Liver (tissue), 9 donors: Measurements from ENCODE around the gene PHKB. TPM values are rescaled to one million over a fixed set of nuclear protein-coding genes. Genes with fewer than 3 reads are reported as not detected.

Experiments used
- DNase-seq: peaks from one replicate; pipeline ENCODE4 v3.0.0-alpha.2; 2017; ENCODE audit warnings: low spot score
- H3K27ac ChIP-seq, 2 donors: one replicate each; pipeline ENCODE4 v1.7.0; 2013; ENCODE audit warnings: inconsistent platforms in 2 of 2, low read length in 2 of 2, control low read depth in 1 of 2, low read depth in 1 of 2, mild to moderate bottlenecking in 1 of 2
- H3K27me3 ChIP-seq, 4 donors: one replicate each; pipeline versions ENCODE4 v1.6.1 to v1.7.0; 2013; ENCODE audit warnings: low read length in 3 of 4, inconsistent platforms in 1 of 4, mild to moderate bottlenecking in 1 of 4, moderate library complexity in 1 of 4; ENCODE audit not compliant: control insufficient read depth in 4 of 4, insufficient read depth in 4 of 4
- H3K36me3 ChIP-seq, 4 donors: one replicate each; pipeline versions ENCODE4 v1.6.1 to v1.7.0; 2013; ENCODE audit warnings: low read length in 3 of 4, mild to moderate bottlenecking in 3 of 4, low read depth in 1 of 4, moderate library complexity in 1 of 4; ENCODE audit not compliant: control insufficient read depth in 4 of 4, insufficient read depth in 3 of 4
- H3K4me1 ChIP-seq, 4 donors: one replicate each; pipeline versions ENCODE4 v1.6.1 to v1.7.0; 2013; ENCODE audit warnings: low read length in 3 of 4, mild to moderate bottlenecking in 3 of 4, moderate library complexity in 1 of 4; ENCODE audit not compliant: control insufficient read depth in 4 of 4, insufficient read depth in 4 of 4
- H3K4me3 ChIP-seq, 3 donors: one replicate each; pipeline versions ENCODE4 v1.6.1 to v1.7.0; 2013; ENCODE audit warnings: low read length in 3 of 3, control low read depth in 1 of 3, low read depth in 1 of 3, mild to moderate bottlenecking in 1 of 3
- H3K9ac ChIP-seq, 2 donors: one replicate each; pipeline ENCODE4 v1.7.0; 2013; ENCODE audit warnings: low read length in 2 of 2, mild to moderate bottlenecking in 2 of 2, moderate library complexity in 2 of 2, control low read depth in 1 of 2, low read depth in 1 of 2
- H3K9me3 ChIP-seq, 4 donors: one replicate each; pipeline versions ENCODE4 v1.6.1 to v1.7.0; 2013; ENCODE audit warnings: low read length in 3 of 4; ENCODE audit not compliant: control insufficient read depth in 4 of 4
- ATF3 ChIP-seq: IDR thresholded peaks from 2 replicates; pipeline ENCODE4 v1.6.1; 2016; ENCODE audit warnings: antibody characterized with exemption
- CTCF ChIP-seq: fragments of 150-350 bp; IDR thresholded peaks from 2 replicates; pipeline ENCODE4 v1.5.1; 2017; ENCODE audit warnings: improper control_type of control experiment, low read depth, low read length; ENCODE audit not compliant: missing input control
- EGR1 ChIP-seq, 2 donors: IDR thresholded peaks; 2 replicates each; pipeline ENCODE4 v1.6.1; 2016 to 2018; ENCODE audit warnings: antibody characterized with exemption in 2 of 2, low read depth in 2 of 2
- FOXA1 ChIP-seq: IDR thresholded peaks from 2 replicates; pipeline ENCODE4 v1.6.1; 2016; ENCODE audit warnings: antibody characterized with exemption
- FOXA2 ChIP-seq: IDR thresholded peaks from 2 replicates; pipeline ENCODE4 v1.6.1; 2016; ENCODE audit warnings: antibody characterized with exemption
- GABPA ChIP-seq, 2 donors: IDR thresholded peaks in 1 of 2; conservative IDR thresholded peaks in 1 of 2; 2 replicates each; pipeline ENCODE4 v1.6.1; 2016; ENCODE audit warnings: antibody characterized with exemption in 2 of 2, mild to moderate bottlenecking in 1 of 2, moderate library complexity in 1 of 2
- HNF4A ChIP-seq, 2 donors: conservative IDR thresholded peaks; 2 replicates each; pipeline ENCODE4 v1.6.1; 2016; ENCODE audit warnings: antibody characterized with exemption in 2 of 2, mild to moderate bottlenecking in 2 of 2
- HNF4G ChIP-seq: IDR thresholded peaks from 2 replicates; pipeline ENCODE4 v1.6.1; 2016; ENCODE audit warnings: antibody characterized with exemption
- JUND ChIP-seq, 2 donors: IDR thresholded peaks; 2 replicates each; pipeline ENCODE4 v1.6.1; 2016; ENCODE audit warnings: antibody characterized with exemption in 2 of 2
- MAX ChIP-seq: IDR thresholded peaks from 2 replicates; pipeline ENCODE4 v1.6.1; 2016; ENCODE audit warnings: antibody characterized with exemption
- NR2F2 ChIP-seq: IDR thresholded peaks from 2 replicates; pipeline ENCODE4 v1.6.1; 2016; ENCODE audit warnings: antibody characterized with exemption
- RAD21 ChIP-seq, 2 donors: IDR thresholded peaks; 2 replicates each; pipeline ENCODE4 v1.6.1; 2016; ENCODE audit warnings: antibody characterized with exemption in 2 of 2, mild to moderate bottlenecking in 2 of 2
- REST ChIP-seq: IDR thresholded peaks from 2 replicates; pipeline ENCODE4 v1.6.1; 2016; ENCODE audit warnings: antibody characterized with exemption, mild to moderate bottlenecking
- RXRA ChIP-seq, 2 donors: IDR thresholded peaks; 2 replicates each; pipeline ENCODE4 v1.6.1; 2017 to 2018; ENCODE audit warnings: antibody characterized with exemption in 2 of 2, mild to moderate bottlenecking in 1 of 2
- SP1 ChIP-seq: IDR thresholded peaks from 2 replicates; pipeline ENCODE4 v1.6.1; 2018; ENCODE audit warnings: antibody characterized with exemption, mild to moderate bottlenecking
- TAF1 ChIP-seq: conservative IDR thresholded peaks from 2 replicates; pipeline ENCODE4 v1.6.1; 2016; ENCODE audit warnings: antibody characterized with exemption, mild to moderate bottlenecking
- YY1 ChIP-seq: IDR thresholded peaks from 2 replicates; pipeline ENCODE4 v1.6.1; 2016; ENCODE audit warnings: antibody characterized with exemption, mild to moderate bottlenecking
- ZBTB33 ChIP-seq: IDR thresholded peaks from 2 replicates; pipeline ENCODE4 v1.6.1; 2016; ENCODE audit warnings: antibody characterized with exemption
- WGBS: extraction: QIAGEN DNeasy Blood & Tissue Kit; methylation state at CpG from one replicate; pipeline ENCODE4 v1.1.7; 2013; 5-methylcytosine and 5-hydroxymethylcytosine counted together
- polyA plus RNA-seq, 2 donors: library from polyadenylated mRNA; stranded (reverse) in 1 of 2; unstranded in 1 of 2; fragments of 200-250 nt in 1 of 2; fragments of >200 nt in 1 of 2; fragmentation: Nextera tagmentation in 1 of 2; extraction: Ambion mirVana in 1 of 2; gene quantifications; one replicate each; pipeline versions ENCODE4 v1.2.1 to v1.2.3, GENCODE V29; 2013 to 2015
- total RNA-seq, 2 donors: library from RNA; depleted of rRNA; stranded (reverse); fragments of >200 nt; gene quantifications; one replicate each; pipeline ENCODE4 v1.2.3, GENCODE V29; 2014
- donor health status: healthy.
- donor health status: healthy.
- donor health status: healthy.
- donor health status: healthy.
- donor health status: healthy.

PHKB gene
- total and polyA plus RNA-seq, 4 donors, result 13.2 to 49.1 (median 29.0) TPM

GRCh38 chr16:47731252-47731651 lies 270.1 kb downstream of the PHKB start:
- no peak for DNase-seq
- Histone ChIP-seq H3K9me3 (no peaks in the 10 kb centered on the region), H3K4me1 (no peaks in the 10 kb centered on the region), H3K27me3 (no peaks in the 10 kb centered on the region), H3K4me3 (no peak overlapping the region), H3K36me3 (no peaks in the 10 kb centered on the region), H3K9ac (no peak overlapping the region), H3K27ac (no peak overlapping the region)
- TF ChIP-seq HNF4A (conservative IDR thresholded peaks at IDR 0.05) (no peak), RXRA (IDR thresholded peaks at IDR 0.05) (no peak), ZBTB33 (no peak), SP1 (no peak), HNF4G (no peak), FOXA2 (no peak), REST (no peak), MAX (no peak), RAD21 (IDR thresholded peaks at IDR 0.05) (no peak), TAF1 (no peak), NR2F2 (no peak), GABPA (IDR thresholded peaks at IDR 0.05 in 1 of 2, conservative IDR thresholded peaks at IDR 0.05 in 1 of 2) (no peak), ATF3 (no peak), JUND (IDR thresholded peaks at IDR 0.05) (no peak), EGR1 (IDR thresholded peaks at IDR 0.05; ENCODE audit: low read depth in 2 of 2) (no peak), CTCF (no peak)
- WGBS, result 89% methylated on average over 2 of the region's 2 CpGs

GRCh38 chr16:47732122-47732521 lies 271.0 kb downstream of the PHKB start:
- no peaks in the 10 kb centered on the region for H3K36me3 ChIP-seq
- no peak overlapping the region for H3K9ac ChIP-seq
- TF ChIP-seq RAD21 (IDR thresholded peaks at IDR 0.05) (no peak), HNF4G (no peak), JUND (IDR thresholded peaks at IDR 0.05) (no peak), MAX (no peak), GABPA (IDR thresholded peaks at IDR 0.05 in 1 of 2, conservative IDR thresholded peaks at IDR 0.05 in 1 of 2) (no peak), TAF1 (no peak), YY1 (no peak), FOXA1 (no peak)
- WGBS, result 91% methylated on average over 3 of the region's 3 CpGs
- H3K9me3 ChIP-seq, result no peaks in the 10 kb centered on the region
- H3K27me3 ChIP-seq, result no peaks in the 10 kb centered on the region
- no peaks in the 10 kb centered on the region for H3K4me1 ChIP-seq
- H3K27ac ChIP-seq, result no peak overlapping the region
- DNase-seq, result no peak
- H3K4me3 ChIP-seq, result no peak overlapping the region
